ENCODE data around the gene MNAT1. TPM values are rescaled to one million over a fixed set of nuclear protein-coding genes. Genes with fewer than 3 reads are reported as not detected.

The MNAT1 gene
- total and polyA plus RNA-seq, 9 of the 15 experiments (the other 6 are each of a cell fraction or from before 2014, with no cell fraction given) = 37.8 to 83.3 (median 60.4) TPM

GRCh38 chr14:60768602-60769001, 34.0 kb downstream of the MNAT1 start (continued):
- TF ChIP-seq, protein P1, sequence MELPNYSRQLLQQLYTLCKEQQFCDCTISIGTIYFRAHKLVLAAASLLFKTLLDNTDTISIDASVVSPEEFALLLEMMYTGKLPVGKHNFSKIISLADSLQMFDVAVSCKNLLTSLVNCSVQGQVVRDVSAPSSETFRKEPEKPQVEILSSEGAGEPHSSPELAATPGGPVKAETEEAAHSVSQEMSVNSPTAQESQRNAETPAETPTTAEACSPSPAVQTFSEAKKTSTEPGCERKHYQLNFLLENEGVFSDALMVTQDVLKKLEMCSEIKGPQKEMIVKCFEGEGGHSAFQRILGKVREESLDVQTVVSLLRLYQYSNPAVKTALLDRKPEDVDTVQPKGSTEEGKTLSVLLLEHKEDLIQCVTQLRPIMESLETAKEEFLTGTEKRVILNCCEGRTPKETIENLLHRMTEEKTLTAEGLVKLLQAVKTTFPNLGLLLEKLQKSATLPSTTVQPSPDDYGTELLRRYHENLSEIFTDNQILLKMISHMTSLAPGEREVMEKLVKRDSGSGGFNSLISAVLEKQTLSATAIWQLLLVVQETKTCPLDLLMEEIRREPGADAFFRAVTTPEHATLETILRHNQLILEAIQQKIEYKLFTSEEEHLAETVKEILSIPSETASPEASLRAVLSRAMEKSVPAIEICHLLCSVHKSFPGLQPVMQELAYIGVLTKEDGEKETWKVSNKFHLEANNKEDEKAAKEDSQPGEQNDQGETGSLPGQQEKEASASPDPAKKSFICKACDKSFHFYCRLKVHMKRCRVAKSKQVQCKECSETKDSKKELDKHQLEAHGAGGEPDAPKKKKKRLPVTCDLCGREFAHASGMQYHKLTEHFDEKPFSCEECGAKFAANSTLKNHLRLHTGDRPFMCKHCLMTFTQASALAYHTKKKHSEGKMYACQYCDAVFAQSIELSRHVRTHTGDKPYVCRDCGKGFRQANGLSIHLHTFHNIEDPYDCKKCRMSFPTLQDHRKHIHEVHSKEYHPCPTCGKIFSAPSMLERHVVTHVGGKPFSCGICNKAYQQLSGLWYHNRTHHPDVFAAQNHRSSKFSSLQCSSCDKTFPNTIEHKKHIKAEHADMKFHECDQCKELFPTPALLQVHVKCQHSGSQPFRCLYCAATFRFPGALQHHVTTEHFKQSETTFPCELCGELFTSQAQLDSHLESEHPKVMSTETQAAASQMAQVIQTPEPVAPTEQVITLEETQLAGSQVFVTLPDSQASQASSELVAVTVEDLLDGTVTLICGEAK (IDR thresholded peaks at IDR 0.05) = no peak
- TF ChIP-seq, protein P1 (CRISPR knock-in tag; IDR thresholded peaks at IDR 0.05) = no peak
- TF ChIP-seq ZNF644 (tag; IDR thresholded peaks at IDR 0.05; ENCODE audit: low read depth) = no peak
- no peak for TF ChIP-seq HMG20B (CRISPR knock-in tag; IDR thresholded peaks at IDR 0.05)
- TF ChIP-seq PTTG1 (tag; IDR thresholded peaks at IDR 0.05; ENCODE audit: low read depth) = no peak
- TF ChIP-seq ZNF165 (CRISPR knock-in tag; IDR thresholded peaks at IDR 0.05; ENCODE audit: borderline replicate concordance) = no peak
- TF ChIP-seq KAT7 (CRISPR knock-in tag; IDR thresholded peaks at IDR 0.05; ENCODE audit: borderline replicate concordance) = no peak
- no peak for TF ChIP-seq MBD2 (IDR thresholded peaks at IDR 0.05; ENCODE audit: borderline replicate concordance, low read depth)
- TF ChIP-seq, protein P2, sequence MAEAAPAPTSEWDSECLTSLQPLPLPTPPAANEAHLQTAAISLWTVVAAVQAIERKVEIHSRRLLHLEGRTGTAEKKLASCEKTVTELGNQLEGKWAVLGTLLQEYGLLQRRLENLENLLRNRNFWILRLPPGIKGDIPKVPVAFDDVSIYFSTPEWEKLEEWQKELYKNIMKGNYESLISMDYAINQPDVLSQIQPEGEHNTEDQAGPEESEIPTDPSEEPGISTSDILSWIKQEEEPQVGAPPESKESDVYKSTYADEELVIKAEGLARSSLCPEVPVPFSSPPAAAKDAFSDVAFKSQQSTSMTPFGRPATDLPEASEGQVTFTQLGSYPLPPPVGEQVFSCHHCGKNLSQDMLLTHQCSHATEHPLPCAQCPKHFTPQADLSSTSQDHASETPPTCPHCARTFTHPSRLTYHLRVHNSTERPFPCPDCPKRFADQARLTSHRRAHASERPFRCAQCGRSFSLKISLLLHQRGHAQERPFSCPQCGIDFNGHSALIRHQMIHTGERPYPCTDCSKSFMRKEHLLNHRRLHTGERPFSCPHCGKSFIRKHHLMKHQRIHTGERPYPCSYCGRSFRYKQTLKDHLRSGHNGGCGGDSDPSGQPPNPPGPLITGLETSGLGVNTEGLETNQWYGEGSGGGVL (CRISPR knock-in tag; IDR thresholded peaks at IDR 0.05) = no peak
- TF ChIP-seq DIDO1 (tag; IDR thresholded peaks at IDR 0.05; ENCODE audit: low read depth) = no peak
- TF ChIP-seq ELF2 (CRISPR knock-in tag; IDR thresholded peaks at IDR 0.05) = no peak
- no peak for TF ChIP-seq ZFPM2 (CRISPR knock-in tag; IDR thresholded peaks at IDR 0.05)

All from K562 (cell line).